GM18499 (cell line): ENCODE measurements around the gene HPN.
"Not testable (repeated sequence)": the region's sequence is repeated elsewhere in the genome, so short reads cannot be mapped to it uniquely, and the experiment has no call there.

Source experiments
- ATAC-seq: cut with Tn5 transposase; IDR thresholded peaks from one replicate; pipeline ENCODE4 v1.9.1; 2021; ENCODE audit warnings: moderate number of reproducible peaks; ENCODE audit not compliant: insufficient read depth, unreplicated experiment

The HPN gene

DNA sequence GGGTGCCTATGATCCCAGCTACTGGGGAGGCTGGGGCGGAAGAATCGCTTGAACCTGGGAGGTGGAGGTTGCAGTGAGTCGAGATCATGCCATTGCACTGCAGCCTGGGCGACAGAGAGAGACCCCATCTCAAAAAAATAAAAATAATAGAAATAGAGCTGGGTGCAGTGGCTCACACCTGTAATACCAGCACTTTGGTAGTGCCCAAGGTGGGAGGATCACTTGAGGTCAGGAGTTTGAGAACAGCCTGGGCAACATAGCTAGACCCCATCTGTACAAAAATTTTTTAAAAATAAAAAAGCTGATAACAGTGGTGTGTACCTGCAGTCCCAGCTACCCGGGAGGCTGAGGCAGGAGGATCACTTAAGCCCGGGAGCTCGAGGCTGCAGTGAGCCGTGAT, 34.1 kb upstream of the HPN start:
- not testable (repeated sequence) for ATAC-seq

DNA sequence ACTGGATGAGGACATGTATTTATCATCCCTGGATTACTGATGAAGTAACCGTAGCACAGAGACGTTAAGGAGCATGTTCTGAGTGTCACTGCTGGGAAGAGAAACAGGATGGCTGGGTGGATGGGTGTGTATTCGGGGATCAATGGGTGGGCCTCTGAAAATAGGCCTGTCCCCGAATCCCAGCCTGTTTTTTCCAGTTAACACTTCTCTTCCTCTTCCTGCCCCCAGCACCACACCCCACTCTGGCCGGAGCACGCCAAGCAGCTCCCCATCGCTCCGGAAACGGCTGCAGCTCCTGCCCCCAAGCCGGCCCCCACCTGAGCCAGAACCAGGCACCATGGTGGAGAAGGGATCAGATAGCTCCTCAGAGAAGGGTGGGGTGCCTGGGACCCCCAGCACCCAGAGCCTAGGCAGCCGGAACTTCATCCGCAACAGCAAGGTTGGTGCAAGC, 32.6 kb upstream of the HPN start:
- no peak for ATAC-seq

DNA sequence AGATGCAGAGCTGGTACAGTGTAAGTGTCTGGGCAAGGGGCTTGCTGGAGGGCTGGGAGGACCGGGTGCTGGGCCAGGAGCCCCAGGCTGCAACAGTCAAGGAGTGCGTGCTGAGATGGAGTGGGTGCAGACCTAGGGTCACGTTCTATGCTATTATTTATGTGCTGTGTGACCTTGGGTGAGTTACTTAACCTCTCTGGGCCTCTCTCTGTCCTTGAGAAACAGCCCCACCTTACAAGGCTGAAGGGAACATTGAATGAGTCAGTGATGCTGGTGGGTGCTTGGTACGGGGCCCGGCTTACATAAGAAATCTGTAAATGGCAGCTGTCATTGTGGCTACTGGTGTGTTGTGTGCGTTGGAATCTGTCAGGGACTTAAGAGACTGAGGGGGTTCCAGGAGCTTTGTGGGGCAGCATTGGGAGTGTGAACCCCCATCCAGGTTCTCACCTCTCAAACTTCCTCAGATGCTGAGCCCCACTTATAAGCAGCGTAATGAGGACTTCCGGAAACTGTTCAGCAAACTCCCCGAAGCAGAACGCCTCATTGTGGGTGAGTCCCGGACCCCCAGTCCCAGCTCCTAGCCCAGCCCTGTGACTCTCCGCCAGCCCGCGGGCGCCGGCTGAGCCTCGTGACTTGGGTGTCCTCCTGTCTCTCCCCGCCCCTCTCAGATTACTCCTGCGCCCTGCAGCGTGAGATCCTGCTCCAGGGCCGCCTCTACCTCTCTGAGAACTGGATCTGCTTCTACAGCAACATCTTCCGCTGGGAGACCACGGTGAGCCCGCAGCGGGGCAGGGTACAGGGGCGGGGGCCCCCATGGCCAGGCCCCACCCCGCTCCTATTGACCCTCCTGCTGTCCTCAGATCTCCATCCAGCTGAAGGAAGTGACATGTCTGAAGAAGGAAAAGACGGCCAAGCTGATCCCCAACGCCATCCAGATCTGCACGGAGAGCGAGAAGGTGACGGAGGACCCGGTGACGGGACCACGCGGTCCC, 31.8 kb upstream of the HPN start:
- no peak for ATAC-seq

DNA sequence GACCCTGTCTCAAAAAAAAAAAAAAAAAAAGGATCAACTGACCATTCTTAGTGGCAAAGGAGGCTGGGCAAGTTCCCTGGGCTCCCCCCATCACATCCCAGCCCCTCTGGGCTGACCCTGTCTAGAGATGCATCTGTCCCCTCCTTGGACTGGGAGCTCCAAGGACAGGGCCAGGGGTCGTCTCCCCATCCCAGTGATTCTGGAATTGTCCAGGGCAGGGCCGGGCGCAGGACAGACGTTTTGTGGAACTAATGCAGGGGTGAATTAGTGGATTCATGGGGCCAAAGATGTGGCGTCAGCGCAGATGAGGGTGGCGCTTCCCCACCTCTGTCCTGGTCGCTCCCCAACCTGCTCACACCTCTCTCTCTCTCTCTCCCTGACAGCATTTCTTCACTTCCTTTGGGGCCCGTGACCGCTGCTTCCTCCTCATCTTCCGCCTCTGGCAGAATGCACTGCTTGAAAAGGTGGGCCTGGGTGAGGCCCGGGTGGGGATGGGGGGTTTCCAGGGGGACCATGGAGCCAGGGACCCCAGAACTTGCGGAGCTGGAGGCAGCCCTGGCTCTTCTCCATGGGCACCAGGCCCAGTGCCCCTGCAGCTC, 30.3 kb upstream of the HPN start:
- ATAC-seq = no peak

DNA sequence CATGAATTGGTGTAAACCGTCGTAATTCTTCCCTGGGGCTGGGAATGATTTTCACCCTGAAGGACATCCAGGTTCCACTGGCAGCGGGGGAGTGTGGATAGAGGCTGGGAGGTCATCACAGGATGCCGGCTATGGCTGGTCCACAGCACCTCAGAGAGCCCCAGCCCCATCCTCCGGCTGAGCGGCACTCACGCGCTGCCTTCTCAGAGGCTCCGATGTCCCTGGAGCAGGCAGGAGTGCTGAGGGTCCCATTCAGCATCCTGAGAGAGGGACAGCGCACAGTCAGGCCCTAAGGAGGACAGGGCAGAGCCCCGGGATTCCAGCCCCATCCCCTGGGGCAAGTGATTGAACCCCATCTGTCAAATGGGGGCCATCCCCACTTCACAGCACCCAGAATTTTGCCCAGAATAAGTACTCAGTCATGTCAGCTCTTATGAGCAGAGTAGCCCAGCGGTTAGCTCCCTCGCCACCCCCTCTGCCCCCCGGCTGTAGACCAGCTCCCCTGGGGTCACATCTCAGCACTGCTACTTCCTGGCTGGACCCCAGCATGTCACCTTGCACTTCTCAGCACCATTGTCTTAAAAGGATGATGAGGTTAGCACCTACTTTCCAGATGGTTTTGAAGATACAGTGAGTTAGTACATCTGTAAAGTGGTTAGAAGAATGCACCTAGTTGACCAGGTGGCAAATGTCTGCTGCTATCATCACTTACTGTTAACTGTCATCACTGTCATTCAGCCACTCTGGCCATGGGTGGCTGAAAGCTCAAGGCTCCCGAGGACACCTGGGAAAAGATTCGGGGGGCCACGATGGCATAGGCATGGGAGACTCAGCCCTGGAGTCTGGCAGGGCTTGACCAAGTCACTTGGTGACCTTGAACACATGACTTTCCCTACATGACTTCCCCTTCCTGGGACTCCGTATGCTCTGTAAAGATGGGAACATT, 29.5 kb upstream of the HPN start:
- no peak for ATAC-seq

DNA sequence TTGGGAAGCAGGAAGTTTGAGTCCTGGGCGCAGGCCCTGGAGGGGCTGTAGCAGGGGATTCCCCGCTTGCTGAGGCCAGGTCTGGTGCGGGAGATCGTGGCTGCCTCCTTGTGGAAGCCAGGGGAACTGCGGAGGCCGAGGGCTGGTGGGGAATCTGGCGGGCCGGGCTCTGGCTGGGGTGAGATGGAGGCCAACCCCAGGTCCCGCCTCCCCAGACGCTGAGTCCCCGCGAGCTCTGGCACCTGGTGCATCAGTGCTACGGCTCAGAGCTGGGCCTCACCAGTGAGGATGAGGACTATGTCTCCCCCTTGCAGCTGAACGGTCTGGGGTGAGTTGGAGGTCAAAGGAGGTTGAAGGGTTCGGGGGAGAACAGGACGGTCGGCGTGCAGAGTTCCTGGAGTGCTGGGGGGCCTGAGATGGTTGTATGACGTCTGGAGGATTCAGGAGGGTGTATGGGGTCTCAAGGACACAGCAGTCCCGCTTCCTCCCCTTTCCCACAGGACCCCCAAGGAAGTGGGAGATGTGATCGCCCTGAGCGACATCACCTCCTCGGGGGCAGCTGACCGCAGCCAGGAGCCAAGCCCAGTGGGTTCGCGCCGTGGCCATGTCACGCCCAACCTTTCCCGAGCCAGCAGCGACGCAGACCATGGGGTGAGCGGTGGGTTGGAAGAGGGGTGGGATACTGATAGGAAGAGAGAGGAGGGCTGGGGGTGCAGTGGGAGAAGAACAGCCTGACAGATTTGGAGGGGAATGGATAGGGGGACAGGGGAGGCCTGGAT, 28.3 kb upstream of the HPN start:
- no peak for ATAC-seq

DNA sequence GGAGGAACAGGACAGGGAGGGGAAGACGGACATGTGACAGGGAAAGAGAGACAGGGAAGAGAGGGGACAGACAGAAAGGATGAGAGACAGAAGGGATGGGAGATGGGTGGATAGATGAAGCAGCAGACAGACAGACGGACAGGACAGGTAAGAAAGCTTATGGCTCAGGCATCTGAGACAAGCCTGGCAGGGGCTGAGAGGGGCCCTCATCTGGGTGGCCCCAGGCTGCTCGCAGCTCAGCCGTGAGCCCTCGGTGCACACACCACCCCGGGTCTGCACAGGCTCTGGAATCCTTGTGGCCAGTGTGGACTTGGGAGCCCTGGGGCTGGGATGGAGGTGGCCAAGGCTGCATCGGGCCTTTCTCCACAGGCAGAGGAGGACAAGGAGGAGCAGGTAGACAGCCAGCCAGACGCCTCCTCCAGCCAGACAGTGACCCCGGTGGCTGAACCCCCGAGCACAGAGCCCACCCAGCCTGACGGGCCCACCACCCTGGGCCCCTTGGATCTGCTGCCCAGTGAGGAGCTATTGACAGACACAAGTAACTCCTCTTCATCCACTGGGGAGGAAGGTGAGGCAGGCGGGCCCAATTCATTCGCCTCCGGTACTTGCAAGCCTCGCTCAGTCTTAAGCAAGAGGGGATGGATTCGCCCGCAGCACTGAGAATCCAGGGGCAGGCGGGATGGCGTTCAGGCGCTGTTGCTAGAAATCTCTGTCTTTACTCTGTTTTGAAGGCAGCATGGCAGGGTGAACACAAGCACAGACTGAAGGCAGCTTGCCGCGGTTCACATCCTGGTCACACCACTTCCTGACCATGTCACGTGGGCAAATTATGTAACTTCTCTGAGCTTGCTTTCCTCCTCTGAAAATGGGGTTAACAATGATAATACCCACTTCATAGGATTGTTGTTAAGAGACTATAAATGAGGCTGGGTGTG, 27.4 kb upstream of the HPN start:
- no peak for ATAC-seq

DNA sequence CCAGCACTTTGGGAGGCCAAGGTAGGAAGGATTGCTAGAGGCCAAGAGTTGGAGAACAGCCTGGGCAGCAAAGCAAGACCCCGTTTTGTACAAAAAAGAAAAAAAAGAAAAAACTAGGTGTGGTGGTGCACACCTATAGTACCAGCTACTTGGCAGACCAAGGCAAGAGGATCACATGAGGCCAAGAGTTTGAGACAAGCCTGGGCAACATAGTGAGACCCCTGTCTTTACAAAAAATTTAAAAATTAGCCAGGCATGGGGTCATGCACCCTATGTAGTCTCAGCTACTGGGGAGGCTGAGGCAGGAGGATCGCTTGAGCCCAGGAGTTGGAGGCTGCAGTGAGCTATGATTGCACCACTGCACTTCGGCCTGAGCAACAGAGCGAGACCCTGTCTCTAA, 26.7 kb upstream of the HPN start:
- not testable (repeated sequence) for ATAC-seq

DNA sequence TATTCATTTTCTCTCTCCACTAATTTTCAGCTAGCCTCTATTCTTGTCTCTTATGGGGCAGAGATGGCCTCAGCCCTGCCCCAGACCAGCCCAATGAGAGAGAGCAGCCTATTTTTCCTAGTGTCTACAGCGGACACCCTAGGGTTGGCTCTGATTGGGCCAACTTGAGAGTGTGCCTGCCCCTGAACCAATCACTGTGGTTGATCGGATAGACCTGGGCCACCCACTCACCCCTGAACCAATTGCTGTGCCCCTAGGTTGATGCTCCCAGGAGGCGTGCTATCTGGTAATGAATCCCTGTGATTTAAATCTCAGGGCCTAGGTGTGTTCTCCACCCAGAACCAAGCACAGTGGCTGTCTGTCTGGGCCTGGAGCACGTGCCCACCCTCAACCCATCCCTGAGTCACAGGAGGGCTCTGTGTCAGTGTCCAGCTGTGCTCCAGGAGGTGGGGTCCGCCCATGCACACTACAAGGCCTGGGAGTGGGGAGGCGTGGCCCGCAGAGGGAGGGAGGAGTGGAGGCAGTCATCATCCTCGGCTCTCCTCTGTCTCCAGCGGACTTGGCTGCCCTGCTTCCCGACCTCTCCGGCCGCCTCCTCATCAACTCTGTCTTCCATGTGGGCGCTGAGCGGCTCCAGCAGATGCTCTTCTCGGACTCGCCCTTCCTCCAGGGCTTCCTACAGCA, 26.1 kb upstream of the HPN start:
- no peak for ATAC-seq

DNA sequence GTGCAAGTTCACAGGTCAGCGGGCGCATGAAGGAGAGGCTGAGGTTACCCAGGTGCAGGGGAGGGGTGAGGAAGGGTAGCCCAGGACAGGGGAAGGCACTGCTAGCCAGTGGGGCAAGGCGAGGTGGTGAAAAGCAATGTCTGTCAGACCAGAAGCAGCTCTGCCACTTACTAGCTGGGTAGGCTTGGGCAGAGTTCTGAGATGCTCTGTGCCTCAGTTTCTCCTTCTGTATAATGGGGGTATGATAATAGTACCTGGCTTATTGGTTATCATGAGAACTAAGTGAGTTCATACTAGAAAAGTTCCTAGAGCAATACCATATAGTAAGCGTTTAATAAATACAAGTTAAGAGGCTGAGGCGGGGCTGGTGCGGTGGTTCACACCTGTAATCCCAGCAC, 25.6 kb upstream of the HPN start:
- ATAC-seq = no peak

DNA sequence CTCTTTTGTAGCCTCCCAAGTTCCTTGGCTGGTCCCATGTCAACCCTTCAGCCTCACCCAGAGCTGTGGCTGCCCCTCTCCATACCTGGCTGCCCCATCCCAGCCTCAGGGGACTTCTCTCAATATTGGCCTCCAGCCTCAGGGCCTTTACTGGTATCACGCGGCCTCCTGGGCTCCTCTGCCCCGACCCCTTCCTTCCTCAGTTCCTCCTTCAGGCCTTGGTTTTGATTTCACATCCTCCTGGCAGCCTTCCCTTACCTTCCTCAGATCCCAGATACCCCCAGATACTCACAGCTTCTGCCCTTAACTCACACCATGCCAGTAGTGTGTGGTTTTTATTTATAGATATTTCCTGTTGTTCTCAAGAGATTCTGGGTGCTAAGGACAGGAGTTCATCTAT, 24.0 kb upstream of the HPN start:
- no peak for ATAC-seq

DNA sequence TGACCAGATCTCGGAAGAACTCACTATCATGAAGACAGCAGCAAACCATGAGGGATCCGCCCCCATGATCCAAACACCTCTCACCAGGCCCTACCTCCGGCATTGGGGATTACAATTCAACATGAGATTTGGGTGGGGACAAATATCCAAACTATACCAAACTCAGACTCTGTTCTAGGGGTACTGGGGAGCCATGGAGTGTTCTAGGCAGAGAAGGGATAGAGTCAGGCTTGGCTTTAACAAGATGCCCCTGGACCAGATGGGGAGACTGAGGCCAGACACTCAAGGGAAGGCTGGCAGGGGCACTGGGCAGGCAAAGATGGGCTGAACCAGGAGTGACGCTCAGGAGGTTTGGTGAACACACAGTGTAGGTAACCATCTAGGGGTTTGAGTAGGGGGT, 23.1 kb upstream of the HPN start:
- no peak for ATAC-seq

DNA sequence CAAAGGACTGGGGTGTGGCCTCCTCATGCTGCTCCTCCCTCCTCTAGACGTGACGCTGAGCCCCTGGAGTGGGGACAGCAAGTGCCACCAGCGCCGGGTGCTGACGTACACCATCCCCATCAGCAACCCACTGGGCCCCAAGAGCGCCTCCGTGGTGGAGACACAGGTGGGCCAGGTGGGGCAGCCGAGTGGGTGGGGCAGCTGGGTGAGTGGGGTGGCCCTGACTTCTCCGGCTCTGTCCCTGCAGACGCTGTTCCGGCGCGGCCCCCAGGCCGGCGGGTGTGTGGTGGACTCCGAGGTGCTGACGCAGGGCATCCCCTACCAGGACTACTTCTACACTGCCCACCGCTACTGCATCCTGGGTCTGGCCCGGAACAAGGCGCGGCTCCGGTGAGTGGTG, 22.4 kb upstream of the HPN start:
- no peak for ATAC-seq

DNA sequence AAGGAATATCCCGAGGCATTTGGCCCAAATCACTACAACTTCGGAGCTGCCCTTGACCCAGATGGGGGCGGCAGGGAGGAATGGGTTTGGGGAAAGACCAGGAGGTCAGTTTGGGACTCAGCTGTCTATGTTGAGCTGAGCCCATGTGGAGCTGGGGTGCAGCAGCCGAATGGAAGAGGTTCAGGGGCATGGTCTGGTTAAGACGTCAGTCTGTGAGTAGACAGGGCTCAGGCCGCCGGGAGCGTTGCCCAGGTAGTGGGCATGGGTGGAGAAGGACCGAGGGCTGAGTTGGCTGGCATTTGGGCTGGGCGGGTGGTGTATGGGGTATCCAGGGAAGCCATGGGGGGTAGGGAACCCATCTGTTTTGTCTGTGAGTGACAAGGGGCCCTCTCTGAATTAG, 20.5 kb upstream of the HPN start:
- ATAC-seq = no peak

DNA sequence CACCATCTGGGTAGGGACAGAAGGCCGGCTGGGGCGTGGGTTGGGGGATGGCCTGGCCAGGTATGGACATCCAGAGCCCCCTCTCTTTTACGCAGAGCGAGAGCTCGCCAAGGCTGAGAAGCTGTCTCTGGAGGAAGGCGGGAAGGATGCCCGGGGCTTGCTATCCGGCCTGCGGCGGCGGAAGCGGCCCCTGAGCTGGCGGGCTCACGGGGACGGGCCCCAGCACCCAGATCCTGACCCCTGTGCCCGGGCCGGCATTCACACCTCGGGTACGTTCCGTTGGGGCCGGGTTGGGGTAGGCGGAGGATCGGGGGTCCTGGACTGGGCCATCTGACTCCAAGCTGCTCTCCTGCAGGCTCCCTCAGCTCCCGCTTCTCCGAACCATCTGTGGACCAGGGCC, 19.9 kb upstream of the HPN start:
- no peak for ATAC-seq

DNA sequence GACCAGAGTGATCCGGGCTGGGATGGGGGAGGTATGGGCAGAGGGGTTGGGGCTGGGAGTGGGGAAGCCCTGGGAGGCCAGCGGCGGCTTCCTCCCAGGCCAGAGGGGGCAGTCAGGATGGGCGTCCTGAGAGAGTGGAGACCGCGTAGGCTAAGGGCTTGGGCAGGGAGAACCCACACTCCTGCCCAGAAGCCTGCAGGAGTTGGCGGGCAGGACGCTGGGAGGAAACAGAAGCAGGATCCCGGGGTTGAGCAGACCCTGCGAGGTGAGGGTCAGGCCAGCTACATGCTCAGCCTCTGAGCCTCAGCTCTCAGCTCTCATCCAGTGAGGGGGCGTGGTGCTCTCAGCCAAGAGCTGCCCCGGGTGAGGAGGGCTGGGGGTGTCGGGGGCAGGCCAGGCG, 19.1 kb upstream of the HPN start:
- no peak for ATAC-seq

DNA sequence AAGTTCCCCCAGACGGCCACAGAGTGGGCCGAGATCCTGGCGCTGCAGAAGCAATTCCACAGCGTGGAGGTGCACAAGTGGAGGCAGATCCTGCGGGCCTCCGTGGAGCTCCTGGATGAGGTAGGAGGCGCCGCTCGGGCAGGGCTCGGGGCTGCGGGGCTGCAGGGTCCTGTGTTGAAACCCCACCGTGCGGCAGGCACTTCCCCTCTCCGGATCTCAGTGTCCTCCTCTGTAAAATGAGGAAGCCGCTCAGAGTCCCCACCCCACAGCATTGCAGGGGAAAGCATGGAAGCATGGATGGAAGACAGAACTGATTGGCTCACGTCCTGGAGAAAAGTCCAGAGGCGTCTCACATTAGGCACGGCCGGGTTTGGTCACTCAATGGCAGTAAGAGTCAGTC, 18.1 kb upstream of the HPN start:
- ATAC-seq = no peak

DNA sequence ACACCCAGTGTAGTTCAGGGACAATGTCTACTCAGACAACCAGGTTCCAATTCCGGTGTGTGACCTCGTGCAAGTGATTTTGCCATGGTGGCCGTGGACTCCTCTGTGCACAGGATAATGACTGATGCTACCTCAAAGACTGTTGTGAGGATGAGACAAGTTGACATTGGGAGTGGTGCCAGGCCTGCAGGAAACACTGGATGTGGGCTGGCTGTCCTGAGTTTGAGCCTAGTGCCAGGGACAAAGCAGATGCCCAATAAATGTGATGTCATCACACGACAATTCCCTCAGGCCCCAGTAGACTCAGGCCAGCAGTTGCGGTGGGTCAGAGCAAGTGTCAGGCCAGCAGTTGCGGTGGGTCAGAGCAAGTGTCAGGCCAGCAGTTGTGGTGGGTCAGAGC, 17.4 kb upstream of the HPN start:
- no peak for ATAC-seq
